Measurements from ENCODE around the gene RLBP1. TPM values are rescaled to one million over a fixed set of nuclear protein-coding genes. Genes with fewer than 3 reads are reported as not detected.

The RLBP1 gene
- total RNA-seq, 4 donors from 2014 or later: not detected

DNA sequence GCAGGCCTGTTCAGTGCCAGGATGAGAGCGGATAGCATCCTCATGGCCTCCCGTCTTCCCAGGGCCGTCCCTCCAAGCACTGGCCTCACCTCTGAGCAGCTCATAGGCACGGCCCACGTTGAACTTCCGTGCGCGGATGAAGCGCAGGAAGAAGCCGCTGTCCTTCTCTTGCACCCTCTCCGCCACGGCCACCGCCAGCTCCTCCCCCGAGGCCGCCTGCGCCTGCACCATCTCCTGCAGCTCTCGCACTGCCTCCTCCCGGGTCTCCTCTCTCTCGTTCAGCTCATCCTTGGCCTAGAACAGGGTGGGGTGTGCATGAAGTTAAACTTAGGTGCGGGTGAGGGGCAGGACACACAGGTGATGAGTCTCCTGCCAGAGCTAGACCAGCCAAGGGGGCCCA lies 4.3 kb downstream of the RLBP1 start:
- TF ChIP-seq, protein P1, sequence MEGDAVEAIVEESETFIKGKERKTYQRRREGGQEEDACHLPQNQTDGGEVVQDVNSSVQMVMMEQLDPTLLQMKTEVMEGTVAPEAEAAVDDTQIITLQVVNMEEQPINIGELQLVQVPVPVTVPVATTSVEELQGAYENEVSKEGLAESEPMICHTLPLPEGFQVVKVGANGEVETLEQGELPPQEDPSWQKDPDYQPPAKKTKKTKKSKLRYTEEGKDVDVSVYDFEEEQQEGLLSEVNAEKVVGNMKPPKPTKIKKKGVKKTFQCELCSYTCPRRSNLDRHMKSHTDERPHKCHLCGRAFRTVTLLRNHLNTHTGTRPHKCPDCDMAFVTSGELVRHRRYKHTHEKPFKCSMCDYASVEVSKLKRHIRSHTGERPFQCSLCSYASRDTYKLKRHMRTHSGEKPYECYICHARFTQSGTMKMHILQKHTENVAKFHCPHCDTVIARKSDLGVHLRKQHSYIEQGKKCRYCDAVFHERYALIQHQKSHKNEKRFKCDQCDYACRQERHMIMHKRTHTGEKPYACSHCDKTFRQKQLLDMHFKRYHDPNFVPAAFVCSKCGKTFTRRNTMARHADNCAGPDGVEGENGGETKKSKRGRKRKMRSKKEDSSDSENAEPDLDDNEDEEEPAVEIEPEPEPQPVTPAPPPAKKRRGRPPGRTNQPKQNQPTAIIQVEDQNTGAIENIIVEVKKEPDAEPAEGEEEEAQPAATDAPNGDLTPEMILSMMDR (IDR thresholded peaks at IDR 0.05): no peak
- TF ChIP-seq POLR2A (IDR thresholded peaks at IDR 0.05): no peak
- no peak for DNase-seq
- no peak overlapping the region for H3K27ac ChIP-seq
- H3K4me3 ChIP-seq: no peak overlapping the region
- intact Hi-C loops (cut with DNase I; ENCODE audit: low total_unique reads): no loop called here
- no peaks in the 10 kb centered on the region for H3K9me3 ChIP-seq
- no peaks in the 10 kb centered on the region for H3K36me3 ChIP-seq
- no peaks in the 10 kb centered on the region for H3K27me3 ChIP-seq
- H3K4me1 ChIP-seq: no peaks in the 10 kb centered on the region

DNA sequence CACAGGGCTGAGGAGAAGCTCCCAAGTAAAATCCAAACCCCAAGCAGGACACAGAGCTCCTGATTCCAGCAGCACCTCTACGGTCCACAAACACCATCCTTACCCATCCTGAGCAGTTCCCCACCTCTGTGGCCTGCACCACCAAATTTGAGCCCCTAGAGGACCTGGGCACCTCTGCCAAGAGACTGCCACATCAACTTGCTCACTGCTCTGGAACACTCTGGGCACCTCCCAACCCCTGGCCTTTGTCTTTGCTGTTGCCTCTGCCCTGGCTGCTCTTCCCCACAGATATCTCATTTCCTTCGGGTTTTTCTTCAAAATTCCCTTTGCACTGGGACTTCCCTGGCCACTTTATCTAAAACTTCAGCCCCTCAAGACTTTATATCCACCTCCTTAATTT lies 5.8 kb downstream of the RLBP1 start:
- no peaks in the 10 kb centered on the region for H3K36me3 ChIP-seq
- no peak overlapping the region for H3K27ac ChIP-seq
- no peak overlapping the region for H3K4me3 ChIP-seq
- TF ChIP-seq, protein P1 (IDR thresholded peaks at IDR 0.05): no peak
- no peak for TF ChIP-seq POLR2A (IDR thresholded peaks at IDR 0.05)
- DNase-seq: no peak
- intact Hi-C loops (cut with DNase I; ENCODE audit: low total_unique reads): no loop called here
- no peaks in the 10 kb centered on the region for H3K9me3 ChIP-seq
- H3K27me3 ChIP-seq: no peaks in the 10 kb centered on the region
- no peaks in the 10 kb centered on the region for H3K4me1 ChIP-seq

DNA sequence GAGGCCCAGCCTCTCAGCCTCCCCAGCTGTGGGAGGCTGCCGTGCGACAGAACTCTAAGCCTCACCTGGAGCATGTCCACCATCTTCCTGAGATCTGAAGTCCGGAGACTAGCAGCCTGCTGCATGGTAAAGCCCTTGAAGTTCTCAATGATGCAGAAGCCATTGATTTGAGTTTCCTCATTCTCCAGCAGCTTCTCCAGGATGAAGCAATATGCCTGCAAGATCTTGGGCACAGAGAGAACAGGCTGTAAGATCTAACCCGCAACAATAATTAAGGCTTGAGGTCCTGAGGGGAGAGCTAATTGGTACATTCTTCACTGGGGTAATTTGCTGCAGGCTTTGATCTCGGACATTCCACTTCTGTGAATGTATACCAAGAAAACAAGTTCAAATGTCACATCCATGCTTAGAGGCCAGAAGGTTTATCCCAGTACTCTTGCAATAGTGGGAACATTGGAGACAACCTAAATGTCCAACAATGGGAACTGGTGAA lies 9.7 kb downstream of the RLBP1 start:
- Histone ChIP-seq H3K4me1 (no peaks in the 10 kb centered on the region), H3K36me3 (no peaks in the 10 kb centered on the region), H3K27ac (no peak overlapping the region), H3K27me3 (no peaks in the 10 kb centered on the region), H3K4me3 (no peak overlapping the region), H3K9me3 (no peaks in the 10 kb centered on the region)
- TF ChIP-seq POLR2A (IDR thresholded peaks at IDR 0.05): no peak
- TF ChIP-seq, protein P1 (IDR thresholded peaks at IDR 0.05): no peak
- no peak for DNase-seq
- intact Hi-C loops (cut with DNase I; ENCODE audit: low total_unique reads): no loop called here

DNA sequence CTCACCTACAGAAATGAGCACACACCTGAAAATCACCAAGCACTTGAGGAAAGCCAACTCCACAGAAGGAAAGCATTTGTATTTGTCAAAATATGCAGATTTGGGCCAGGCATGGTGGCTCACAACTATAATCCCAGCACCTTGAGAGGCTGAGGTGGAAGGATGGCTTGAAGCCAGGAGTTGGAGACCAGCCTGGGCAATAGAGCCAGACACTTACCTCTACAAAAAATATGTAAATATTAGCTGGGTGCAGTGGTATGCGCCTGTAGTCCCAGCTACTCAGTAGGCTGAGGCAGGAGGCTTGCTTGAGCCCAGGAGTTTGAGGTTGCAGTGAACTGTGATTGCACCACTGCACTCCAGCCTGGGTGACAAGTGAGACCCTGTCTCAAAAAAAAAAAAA lies 12.3 kb downstream of the RLBP1 start:
- no peaks in the 10 kb centered on the region for H3K9me3 ChIP-seq
- intact Hi-C loops (cut with DNase I; ENCODE audit: low total_unique reads): no loop called here
- no peaks in the 10 kb centered on the region for H3K4me1 ChIP-seq
- TF ChIP-seq POLR2A (IDR thresholded peaks at IDR 0.05): no peak
- TF ChIP-seq, protein P1 (IDR thresholded peaks at IDR 0.05): no peak
- no peak overlapping the region for H3K4me3 ChIP-seq
- no peaks in the 10 kb centered on the region for H3K36me3 ChIP-seq
- H3K27ac ChIP-seq: no peak overlapping the region
- H3K27me3 ChIP-seq: no peaks in the 10 kb centered on the region
- no peak for DNase-seq

DNA sequence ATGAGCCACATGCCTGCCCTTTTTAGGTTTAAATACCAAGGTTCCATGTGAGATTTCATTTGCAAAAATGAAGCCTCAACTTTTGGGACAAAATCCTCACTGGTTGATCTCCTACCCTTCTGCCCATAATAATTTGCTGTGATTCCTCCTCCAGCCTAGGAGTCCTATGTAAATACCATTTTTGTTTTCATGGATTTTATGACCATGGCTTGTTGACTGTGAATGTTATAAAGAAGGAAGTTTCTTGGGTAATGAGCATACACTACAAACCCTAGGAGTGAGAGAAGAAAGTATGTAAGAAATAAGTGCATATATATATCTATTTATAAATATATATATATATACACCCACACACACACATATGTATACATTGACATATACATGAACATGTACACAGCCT lies 13.1 kb downstream of the RLBP1 start:
- H3K4me1 ChIP-seq: no peaks in the 10 kb centered on the region
- no peaks in the 10 kb centered on the region for H3K27me3 ChIP-seq
- H3K4me3 ChIP-seq: no peak overlapping the region
- intact Hi-C loops (cut with DNase I; ENCODE audit: low total_unique reads): no loop called here
- no peak overlapping the region for H3K27ac ChIP-seq
- TF ChIP-seq POLR2A (IDR thresholded peaks at IDR 0.05): no peak
- TF ChIP-seq, protein P1 (IDR thresholded peaks at IDR 0.05): no peak
- DNase-seq: no peak
- H3K9me3 ChIP-seq: no peaks in the 10 kb centered on the region
- no peaks in the 10 kb centered on the region for H3K36me3 ChIP-seq
